NOMO-1 treated with DMSO at 0.1 percent for 48 hours (cell line): Measurements from ENCODE around the gene RCAN3.
"Not testable (repeated sequence)": the region's sequence is repeated elsewhere in the genome, so short reads cannot be mapped to it uniquely, and the experiment has no call there.

ENCODE experiments used
- DNase-seq: peaks from one replicate; lab custom pipeline; 2025; ENCODE audit not compliant: unreplicated experiment; lab: John Stamatoyannopoulos, UW

RCAN3 gene

GRCh38 chr1:24484199-24484598 is 18.4 kb upstream of the RCAN3 start:
- DNase-seq: no peak

- DNase-seq: no peak
These were observed 16.1 kb upstream of the RCAN3 start for GRCh38 chr1:24486331-24487065.

GRCh38 chr1:24487455-24487854 is 15.2 kb upstream of the RCAN3 start:
- no peak for DNase-seq

- DNase-seq: not testable (repeated sequence)
These were observed 14.5 kb upstream of the RCAN3 start for GRCh38 chr1:24488159-24488558.

- no peak for DNase-seq
These were observed 13.0 kb upstream of the RCAN3 start for GRCh38 chr1:24489674-24490073.

- DNase-seq: no peak
These were observed 12.4 kb upstream of the RCAN3 start for GRCh38 chr1:24490101-24490781.

- no peak for DNase-seq
These were observed 10.9 kb upstream of the RCAN3 start for GRCh38 chr1:24491577-24492360.

GRCh38 chr1:24492935-24493334 is 9.7 kb upstream of the RCAN3 start:
- DNase-seq: not testable (repeated sequence)

GRCh38 chr1:24493785-24494184 is 8.9 kb upstream of the RCAN3 start:
- DNase-seq: no peak

- DNase-seq: no peak
These were observed 4.0 kb upstream of the RCAN3 start for GRCh38 chr1:24498589-24498988.

GRCh38 chr1:24500448-24501048 is 2.1 kb upstream of the RCAN3 start:
- no peak for DNase-seq

GRCh38 chr1:24501371-24502064 is 1.1 kb upstream of the RCAN3 start:
- DNase-seq: peak; percentile 84

GRCh38 chr1:24502065-24502708 is 449 bp upstream of the RCAN3 start:
- DNase-seq: peak; percentile 67

- no peak for DNase-seq
These were observed 569 bp downstream of the RCAN3 start for GRCh38 chr1:24503059-24503751.

GRCh38 chr1:24503870-24504523 is 1.4 kb downstream of the RCAN3 start:
- DNase-seq: no peak

- DNase-seq: no peak
These were observed 1.9 kb downstream of the RCAN3 start for GRCh38 chr1:24504560-24504959.

- DNase-seq: no peak
These were observed 3.2 kb downstream of the RCAN3 start for GRCh38 chr1:24505816-24506215.

- no peak for DNase-seq
These were observed 4.2 kb downstream of the RCAN3 start for GRCh38 chr1:24506691-24507381.

GRCh38 chr1:24507405-24507804 is 4.8 kb downstream of the RCAN3 start:
- no peak for DNase-seq
